ENCODE results near the gene CD300A. TPM values are rescaled to one million over a fixed set of nuclear protein-coding genes. Genes with fewer than 3 reads are reported as not detected.
A peak's percentile ranks its signal among the peaks of the same experiment; 100 is the strongest.

CD300A gene
- total and polyA plus RNA-seq, 2 donors (not counting 1 experiment from before 2014, with no cell fraction given) = 2.4 to 5.7 TPM

DNA sequence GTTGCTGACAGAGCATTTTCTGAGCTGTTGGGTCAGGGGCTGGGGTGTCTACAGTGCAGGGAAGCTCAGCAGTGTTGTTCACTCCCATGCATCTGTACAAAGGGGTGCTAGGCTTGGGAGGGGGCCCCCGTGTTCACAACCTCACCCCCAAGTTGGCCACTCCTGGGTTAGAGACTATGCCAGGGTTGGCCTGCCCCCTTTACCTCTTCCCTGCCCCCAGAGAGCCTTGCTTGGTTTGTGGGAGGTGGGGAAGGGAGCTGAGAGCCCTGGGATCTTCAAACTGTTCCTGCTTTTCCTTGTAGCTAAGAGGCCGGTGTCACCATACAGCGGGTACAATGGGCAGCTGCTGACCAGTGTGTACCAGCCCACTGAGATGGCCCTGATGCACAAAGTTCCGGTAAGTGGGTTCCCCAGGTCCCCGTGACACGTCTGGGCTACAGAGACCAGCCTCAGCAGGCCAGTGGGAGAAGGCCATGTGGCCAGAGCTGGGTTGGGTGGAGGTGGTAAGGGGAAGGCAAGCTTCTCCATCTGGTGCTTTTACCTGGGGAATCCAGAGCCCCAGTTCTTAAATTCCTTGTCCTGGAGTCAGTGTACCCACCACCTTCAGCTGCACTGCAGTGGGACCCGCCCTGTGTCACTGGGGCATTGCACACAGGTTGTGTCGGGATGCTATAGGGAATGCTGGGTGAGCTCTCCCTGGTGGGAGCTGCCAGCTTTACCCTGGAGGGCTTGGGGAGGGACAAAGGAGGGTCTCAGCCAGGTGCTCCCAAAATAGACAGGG lies 22.7 kb upstream of the CD300A start:
- no peaks in the 10 kb centered on the region for H3K79me2 ChIP-seq (ENCODE audit: control insufficient read depth, insufficient read depth, low read length)
- no peaks in the 10 kb centered on the region for H3K36me3 ChIP-seq (replicated peaks in 1 of 2; ENCODE audit: control extremely low read depth in 1 of 2, control insufficient read depth in 1 of 2, extremely low read depth in 1 of 2, insufficient read depth in 2 of 2, low read length in 1 of 2)
- peak overlapping the region; percentile 60 for H2AFZ ChIP-seq (ENCODE audit: insufficient read depth, low read depth, low read length, poor library complexity, severe bottlenecking)
- peak overlapping the region; percentile 82 for H3K4me2 ChIP-seq (replicated peaks; ENCODE audit: low read depth, low read length, poor library complexity, severe bottlenecking)
- TF ChIP-seq, protein P1, sequence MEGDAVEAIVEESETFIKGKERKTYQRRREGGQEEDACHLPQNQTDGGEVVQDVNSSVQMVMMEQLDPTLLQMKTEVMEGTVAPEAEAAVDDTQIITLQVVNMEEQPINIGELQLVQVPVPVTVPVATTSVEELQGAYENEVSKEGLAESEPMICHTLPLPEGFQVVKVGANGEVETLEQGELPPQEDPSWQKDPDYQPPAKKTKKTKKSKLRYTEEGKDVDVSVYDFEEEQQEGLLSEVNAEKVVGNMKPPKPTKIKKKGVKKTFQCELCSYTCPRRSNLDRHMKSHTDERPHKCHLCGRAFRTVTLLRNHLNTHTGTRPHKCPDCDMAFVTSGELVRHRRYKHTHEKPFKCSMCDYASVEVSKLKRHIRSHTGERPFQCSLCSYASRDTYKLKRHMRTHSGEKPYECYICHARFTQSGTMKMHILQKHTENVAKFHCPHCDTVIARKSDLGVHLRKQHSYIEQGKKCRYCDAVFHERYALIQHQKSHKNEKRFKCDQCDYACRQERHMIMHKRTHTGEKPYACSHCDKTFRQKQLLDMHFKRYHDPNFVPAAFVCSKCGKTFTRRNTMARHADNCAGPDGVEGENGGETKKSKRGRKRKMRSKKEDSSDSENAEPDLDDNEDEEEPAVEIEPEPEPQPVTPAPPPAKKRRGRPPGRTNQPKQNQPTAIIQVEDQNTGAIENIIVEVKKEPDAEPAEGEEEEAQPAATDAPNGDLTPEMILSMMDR (IDR thresholded peaks at IDR 0.05) = no peak
- no peak for TF ChIP-seq EZH2 (IDR thresholded peaks at IDR 0.05; ENCODE audit: borderline replicate concordance, insufficient read depth, low read depth, low read length, poor library complexity, severe bottlenecking)
- Mint-ChIP-seq H3K4me1 (peaks cover 20% of the 10 kb centered on the region), H3K9me3 (ENCODE audit: insufficient read depth) (peaks cover 1% of the 10 kb centered on the region), H3K4me3 (peak overlapping the region; percentile 16), H3K27me3 (peaks cover 9% of the 10 kb centered on the region), H3K27ac (no peak overlapping the region)
- intact Hi-C loops (cut with micrococcal nuclease) = no loop called here
- H4K20me1 ChIP-seq (ENCODE audit: control insufficient read depth, insufficient read depth, low read length, poor library complexity, severe bottlenecking) = no peaks in the 10 kb centered on the region
- DNase-seq (no peak), ATAC-seq (ENCODE audit: low read depth) (no peak)
- ChIA-PET CTCF (interaction anchor here (1.7 to 3.4 kb wide), 4 partner anchors 10 to 76 kb away, joined by 6 to 25 read pairs (median 10); partner anchors contain the start of gene GPR142), POLR2A (interaction anchor here (0.7 kb wide), 1 partner anchor 20 kb away, joined by 3 read pairs; no protein-coding TSS in a partner anchor)
- peak overlapping the region in 4 of 5 experiments; percentile 6 to 47 (median 38) for H3K4me3 ChIP-seq (ENCODE audit: control extremely low read depth in 1 of 5, extremely low read depth in 1 of 5, insufficient read depth in 1 of 5, low read depth in 2 of 5, low read length in 4 of 5)
- H3K9ac ChIP-seq (ENCODE audit: low read length) = peak overlapping the region; percentile 52
- H3K27me3 ChIP-seq (replicated peaks in 1 of 4; ENCODE audit: control extremely low read depth in 1 of 4, control insufficient read depth in 3 of 4, insufficient read depth in 4 of 4, low read length in 3 of 4) = peaks cover 0 to 7% (median 0%) of the 10 kb centered on the region in 4 experiments
- WGBS (ENCODE audit: insufficient coverage) = 97% methylated on average over 6 of the region's 8 CpGs
- peaks cover 0 to 32% (median 13%) of the 10 kb centered on the region in 3 donors for H3K9me3 ChIP-seq (ENCODE audit: control extremely low read depth in 1 of 3, control insufficient read depth in 2 of 3, insufficient read depth in 1 of 3, low read length in 2 of 3)
- H3K4me1 ChIP-seq (ENCODE audit: control insufficient read depth in 2 of 2, insufficient read depth in 2 of 2, low read length in 2 of 2) = peaks cover 15 to 30% of the 10 kb centered on the region in 2 donors
- H3K27ac ChIP-seq (ENCODE audit: low read length in 2 of 2) = no peak overlapping the region

DNA sequence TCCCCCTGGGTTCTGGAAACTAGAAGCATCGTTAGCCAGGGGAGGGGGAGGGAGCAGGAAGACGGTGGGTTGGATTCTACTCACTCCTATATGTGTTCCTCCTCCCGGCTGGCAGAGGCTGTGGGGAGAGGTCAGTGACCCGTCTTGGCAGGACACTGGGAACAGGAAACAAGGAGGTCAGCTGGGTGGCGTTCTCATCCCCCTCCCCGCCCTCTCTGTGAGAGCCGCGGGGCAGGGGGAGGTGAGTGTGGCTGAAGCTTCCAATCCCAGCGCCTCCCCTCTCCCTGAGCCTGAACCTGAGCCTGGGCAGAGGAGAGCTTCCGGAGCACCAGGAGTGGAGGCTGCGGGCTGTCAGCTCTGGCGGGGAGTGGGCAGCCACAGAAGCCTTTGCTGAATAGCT lies 22.0 kb upstream of the CD300A start:
- TF ChIP-seq, protein P1 (IDR thresholded peaks at IDR 0.05) = no peak
- no peak for TF ChIP-seq EZH2 (IDR thresholded peaks at IDR 0.05; ENCODE audit: borderline replicate concordance, insufficient read depth, low read depth, low read length, poor library complexity, severe bottlenecking)
- peaks cover 9% of the 10 kb centered on the region for H3K27me3 Mint-ChIP-seq
- Histone ChIP-seq H3K27ac (ENCODE audit: low read length in 2 of 2) (no peak overlapping the region), H3K4me3 (ENCODE audit: control extremely low read depth in 1 of 5, extremely low read depth in 1 of 5, insufficient read depth in 1 of 5, low read depth in 2 of 5, low read length in 4 of 5) (no peak overlapping the region), H3K9me3 (ENCODE audit: control extremely low read depth in 1 of 3, control insufficient read depth in 2 of 3, insufficient read depth in 1 of 3, low read length in 2 of 3) (peaks cover 0 to 27% (median 7%) of the 10 kb centered on the region in 3 donors), H3K4me1 (ENCODE audit: control insufficient read depth in 2 of 2, insufficient read depth in 2 of 2, low read length in 2 of 2) (peaks cover 15 to 29% of the 10 kb centered on the region in 2 donors), H3K9ac (ENCODE audit: low read length) (no peak overlapping the region), H3K27me3 (replicated peaks in 1 of 4; ENCODE audit: control extremely low read depth in 1 of 4, control insufficient read depth in 3 of 4, insufficient read depth in 4 of 4, low read length in 3 of 4) (peaks cover 0 to 7% (median 0%) of the 10 kb centered on the region in 4 experiments), H3K36me3 (replicated peaks in 1 of 2; ENCODE audit: control extremely low read depth in 1 of 2, control insufficient read depth in 1 of 2, extremely low read depth in 1 of 2, insufficient read depth in 2 of 2, low read length in 1 of 2) (no peaks in the 10 kb centered on the region), H3K79me2 (ENCODE audit: control insufficient read depth, insufficient read depth, low read length) (no peaks in the 10 kb centered on the region), H4K20me1 (ENCODE audit: control insufficient read depth, insufficient read depth, low read length, poor library complexity, severe bottlenecking) (no peaks in the 10 kb centered on the region), H2AFZ (ENCODE audit: insufficient read depth, low read depth, low read length, poor library complexity, severe bottlenecking) (no peak overlapping the region), H3K4me2 (replicated peaks; ENCODE audit: low read depth, low read length, poor library complexity, severe bottlenecking) (no peak overlapping the region)
- POLR2A ChIA-PET = no interaction called here
- DNase-seq (no peak), ATAC-seq (ENCODE audit: low read depth) (no peak)
- WGBS (ENCODE audit: insufficient coverage) = 20% methylated on average over 2 of the region's 12 CpGs
- CTCF ChIA-PET = interaction anchor here (1.7 to 3.4 kb wide), 4 partner anchors 9 to 77 kb away, joined by 6 to 25 read pairs (median 10); partner anchors contain the start of gene GPR142
- no peak overlapping the region for H3K4me3 Mint-ChIP-seq
- peaks cover 20% of the 10 kb centered on the region for H3K4me1 Mint-ChIP-seq
- H3K27ac Mint-ChIP-seq = no peak overlapping the region
- no peaks in the 10 kb centered on the region for H3K9me3 Mint-ChIP-seq (ENCODE audit: insufficient read depth)
- intact Hi-C loops (cut with micrococcal nuclease) = no loop called here

Data from B cell (primary cell).